DMS79 (cell line): Measurements from ENCODE around the gene CLIP4.
A peak's percentile ranks its signal among the peaks of the same experiment; 100 is the strongest.

Experiments used
- DNase-seq: peaks from one replicate; lab custom pipeline; 2025; lab: John Stamatoyannopoulos, UW

The CLIP4 gene

DNA sequence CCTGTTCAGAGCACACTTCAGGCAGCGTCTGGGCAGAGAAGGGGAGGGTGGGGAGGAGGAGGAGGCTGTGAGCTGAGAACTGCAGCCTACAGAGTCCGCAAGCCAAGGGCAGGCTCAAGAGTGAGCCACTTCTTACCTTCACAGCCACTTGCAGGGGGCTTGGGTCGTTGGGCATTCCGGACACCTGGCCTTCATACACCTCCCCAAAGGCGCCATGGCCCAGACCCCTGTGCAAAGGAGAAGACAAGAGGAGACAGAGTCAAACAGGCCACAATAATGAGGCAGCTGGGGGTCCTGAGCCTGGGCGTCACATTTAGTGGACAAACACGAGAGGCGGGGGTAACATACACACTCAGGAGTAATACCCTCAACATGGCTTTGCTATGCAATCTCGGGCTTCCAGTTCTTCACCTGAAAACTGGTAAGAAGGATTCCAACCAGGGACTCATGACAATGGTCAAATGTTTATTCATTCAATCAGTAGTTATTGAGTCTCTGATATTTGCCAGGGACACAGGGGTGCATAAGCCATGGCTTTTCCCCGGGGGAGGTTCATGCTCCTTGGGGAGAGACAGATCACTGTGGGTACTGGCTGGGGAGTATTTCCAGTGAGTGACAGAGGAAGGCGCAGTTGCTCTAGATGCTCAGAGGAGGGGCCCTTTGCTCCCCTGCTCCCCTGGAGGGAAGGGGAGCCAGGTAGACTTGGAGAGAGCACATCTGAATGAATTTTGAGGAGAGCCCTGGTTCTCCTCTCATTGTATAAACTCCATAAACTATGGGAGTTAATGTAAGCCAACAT lies 107.4 kb downstream of the CLIP4 start:
- DNase-seq, result no peak

GRCh38 chr2:29223257-29223656 lies 108.0 kb downstream of the CLIP4 start:
- DNase-seq, result no peak

- DNase-seq, result peak; percentile 89
Measured at GRCh38 chr2:29223851-29224692, 108.9 kb downstream of the CLIP4 start.

GRCh38 chr2:29224693-29225551 lies 109.7 kb downstream of the CLIP4 start:
- no peak for DNase-seq

DNA sequence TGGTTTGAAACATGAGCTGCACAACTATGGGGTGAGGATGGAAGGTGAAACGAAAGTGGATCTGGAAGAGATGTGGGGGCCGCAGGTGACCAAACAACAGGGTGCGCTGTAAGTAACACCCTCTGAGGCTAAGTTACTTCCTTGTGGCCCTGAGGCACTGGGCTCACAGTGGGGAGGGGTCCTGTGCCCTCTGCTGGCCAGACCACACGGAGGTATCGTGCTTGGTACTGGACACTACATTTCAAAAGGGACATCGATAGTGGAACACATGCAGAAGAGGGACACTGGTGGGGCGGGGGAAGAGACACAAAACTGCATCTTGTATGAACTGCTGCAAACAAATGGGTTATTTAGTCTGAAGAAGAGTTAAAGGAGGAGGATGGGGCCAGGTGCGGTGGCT lies 110.6 kb downstream of the CLIP4 start:
- no peak for DNase-seq

DNA sequence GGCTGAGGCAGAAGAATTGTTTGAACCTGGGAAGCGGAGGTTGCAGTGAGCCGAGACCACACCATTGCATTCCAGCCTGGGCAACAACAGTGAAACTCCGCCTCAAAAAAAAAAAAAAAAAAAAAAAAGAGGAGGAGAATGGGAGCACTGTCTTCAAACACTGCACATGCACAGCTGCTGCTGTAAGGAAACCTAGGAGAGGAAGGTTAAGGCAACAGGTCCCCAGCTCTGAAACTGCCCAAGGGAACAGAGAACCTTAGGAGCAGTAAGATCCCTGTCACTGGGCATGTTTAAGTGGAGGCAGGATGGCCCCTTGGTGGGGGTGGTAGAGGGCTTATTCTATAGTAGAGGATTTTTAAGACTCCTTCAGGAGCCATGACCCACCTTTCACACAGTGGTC lies 111.2 kb downstream of the CLIP4 start:
- DNase-seq, result no peak

GRCh38 chr2:29226808-29227207 lies 111.6 kb downstream of the CLIP4 start:
- no peak for DNase-seq

GRCh38 chr2:29227935-29228675 lies 112.9 kb downstream of the CLIP4 start:
- DNase-seq, result peak; percentile 67

DNA sequence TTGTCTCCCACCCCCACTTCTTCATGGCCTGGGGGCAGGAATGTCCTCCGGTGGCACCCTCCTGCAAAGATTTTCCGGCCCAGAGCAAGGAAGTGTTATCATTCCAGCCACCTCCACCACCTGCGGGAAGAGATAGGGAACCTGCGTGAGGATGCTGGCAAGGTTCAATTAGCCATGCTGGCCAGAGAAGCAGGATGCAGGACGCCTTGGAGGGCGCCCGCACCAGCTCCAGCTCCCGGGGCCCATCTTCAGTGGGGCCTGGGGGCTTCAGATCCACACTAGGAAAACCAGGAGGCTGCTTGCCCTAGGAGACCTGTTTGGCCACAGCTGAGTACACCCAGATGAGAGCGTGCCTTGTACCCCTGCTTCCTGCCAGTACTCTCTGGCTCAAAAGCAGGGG lies 113.7 kb downstream of the CLIP4 start:
- no peak for DNase-seq

- DNase-seq, result no peak
Measured at GRCh38 chr2:29229640-29230039, 114.4 kb downstream of the CLIP4 start.

- DNase-seq, result no peak
Measured at GRCh38 chr2:29232041-29232440, 116.8 kb downstream of the CLIP4 start.

- peak; percentile 48 for DNase-seq
Measured at GRCh38 chr2:29233428-29233827, 118.2 kb downstream of the CLIP4 start.

DNA sequence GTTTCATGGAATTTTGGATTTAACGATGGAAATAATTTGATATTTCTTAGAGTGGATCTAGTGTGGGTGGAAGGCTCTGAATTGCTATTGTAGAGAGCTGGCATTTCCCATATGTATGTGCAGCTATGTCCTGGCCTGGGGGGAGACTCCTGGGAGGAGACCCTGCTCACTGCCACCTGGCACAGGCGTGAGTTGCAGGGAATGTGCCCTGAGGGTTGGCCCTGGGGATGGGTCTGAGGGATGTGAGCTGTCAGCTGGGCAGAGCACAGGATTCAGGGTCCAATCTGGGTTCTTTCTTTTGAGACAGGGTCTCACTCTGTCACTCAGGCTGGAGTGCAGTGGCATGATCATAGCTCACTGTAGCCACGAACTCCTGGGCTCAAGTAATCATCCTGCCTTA lies 120.2 kb downstream of the CLIP4 start:
- no peak for DNase-seq

DNA sequence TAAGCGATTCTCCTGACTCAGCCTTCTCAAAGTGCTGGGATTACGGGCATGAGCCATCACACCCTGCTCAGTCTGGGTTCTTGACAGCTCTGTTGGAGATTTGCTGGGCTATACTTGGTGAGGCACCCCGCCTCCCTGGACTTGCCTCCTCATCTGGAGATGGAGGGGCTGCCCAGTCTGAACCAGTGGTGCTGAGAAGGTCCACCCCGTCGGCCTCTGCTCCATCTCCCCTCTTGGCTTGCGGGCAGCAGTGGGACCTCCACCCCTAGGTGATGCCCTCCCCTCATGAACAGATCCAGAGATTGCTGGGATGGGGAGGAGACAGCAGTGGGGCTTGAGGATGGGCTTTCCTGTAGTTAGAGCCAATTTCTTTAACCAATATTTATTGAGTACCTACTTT lies 120.9 kb downstream of the CLIP4 start:
- no peak for DNase-seq

DNA sequence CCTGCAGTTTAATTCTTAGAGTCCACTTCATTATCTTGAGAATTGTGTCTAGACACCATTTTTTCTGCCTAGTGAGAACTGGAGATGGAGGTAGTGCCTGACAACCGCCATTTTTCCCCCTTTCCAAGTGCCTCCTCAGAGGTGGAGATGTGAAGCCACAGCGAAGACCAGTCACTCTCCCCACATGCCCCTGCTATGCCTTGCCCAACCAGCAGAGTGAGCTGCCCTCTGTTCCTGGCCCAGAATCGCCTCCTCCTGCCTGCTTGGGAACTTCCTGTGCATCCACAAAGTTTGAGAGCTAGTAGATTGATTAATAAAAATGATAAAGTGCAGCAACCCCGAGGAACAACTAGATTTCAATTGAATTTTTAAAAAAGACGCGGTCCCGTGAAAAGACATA lies 123.3 kb downstream of the CLIP4 start:
- no peak for DNase-seq
